HEK293 (cell line): ENCODE measurements around the gene NUAK1.

Experiments
- HOXA7 ChIP-seq: sonication (generic); formaldehyde crosslinking; IDR thresholded peaks from 2 replicates; pipeline ENCODE4 v1.8.1; 2022; ENCODE audit warnings: missing genetic modification reagents, borderline replicate concordance
- IKZF3 ChIP-seq: fragments of 450-650 bp; IDR thresholded peaks from 2 replicates; pipeline ENCODE4 v1.5.0; 2018; ENCODE audit warnings: missing biosample characterization, mild to moderate bottlenecking, missing genetic modification characterization, moderate library complexity
- SETDB1 ChIP-seq: IDR thresholded peaks from one replicate; pipeline ENCODE4 v1.6.1; 2017; ENCODE audit warnings: mild to moderate bottlenecking, low read length, moderate library complexity, mixed read lengths; ENCODE audit not compliant: insufficient read length
- SP2 ChIP-seq: fragments of 450-650 bp; formaldehyde crosslinking; IDR thresholded peaks from 2 replicates; pipeline ENCODE4 v1.5.1; 2016; ENCODE audit warnings: missing biosample characterization, missing genetic modification characterization
- YY1 ChIP-seq: fragments of 450-650 bp; formaldehyde crosslinking; IDR thresholded peaks from 2 replicates; pipeline ENCODE4 v1.5.1; 2018; ENCODE audit warnings: missing biosample characterization, missing genetic modification characterization
- ZNF140 ChIP-seq: fragments of 450-650 bp; formaldehyde crosslinking; IDR thresholded peaks from 2 replicates; pipeline ENCODE4 v1.5.1; 2016; ENCODE audit warnings: missing biosample characterization, missing genetic modification characterization
- ZNF24 ChIP-seq: fragments of 450-650 bp; formaldehyde crosslinking; IDR thresholded peaks from 2 replicates; pipeline ENCODE4 v1.5.1; 2016; ENCODE audit warnings: missing biosample characterization, missing genetic modification characterization
- ZNF416 ChIP-seq: fragments of 450-650 bp; formaldehyde crosslinking; IDR thresholded peaks from 2 replicates; pipeline ENCODE4 v1.5.1; 2016; ENCODE audit warnings: missing biosample characterization, missing genetic modification characterization
- ZNF791 ChIP-seq: fragments of 450-650 bp; formaldehyde crosslinking; IDR thresholded peaks from 2 replicates; pipeline ENCODE4 v1.5.1; 2016; ENCODE audit warnings: missing biosample characterization, missing genetic modification characterization
- ZNF830 ChIP-seq: fragments of 450-650 bp; IDR thresholded peaks from 2 replicates; pipeline ENCODE4 v1.5.0; 2018; ENCODE audit warnings: missing biosample characterization, missing genetic modification characterization, low read depth, mild to moderate bottlenecking, moderate library complexity
- TF ChIP-seq, protein P1 (sequence below): fragments of 450-650 bp; formaldehyde crosslinking; IDR thresholded peaks from 2 replicates; pipeline ENCODE4 v1.5.1; 2016; ENCODE audit warnings: missing biosample characterization, missing genetic modification characterization
- TF ChIP-seq, protein P2 (sequence below): fragments of 450-650 bp; formaldehyde crosslinking; IDR thresholded peaks from 2 replicates; pipeline ENCODE4 v1.5.1; 2016; ENCODE audit warnings: missing biosample characterization, missing genetic modification characterization
- TF ChIP-seq, protein P3 (sequence below): fragments of 450-650 bp; formaldehyde crosslinking; conservative IDR thresholded peaks from 2 replicates; pipeline ENCODE4 v1.5.1; 2016; ENCODE audit warnings: low read depth, missing biosample characterization, missing genetic modification characterization

DNA sequence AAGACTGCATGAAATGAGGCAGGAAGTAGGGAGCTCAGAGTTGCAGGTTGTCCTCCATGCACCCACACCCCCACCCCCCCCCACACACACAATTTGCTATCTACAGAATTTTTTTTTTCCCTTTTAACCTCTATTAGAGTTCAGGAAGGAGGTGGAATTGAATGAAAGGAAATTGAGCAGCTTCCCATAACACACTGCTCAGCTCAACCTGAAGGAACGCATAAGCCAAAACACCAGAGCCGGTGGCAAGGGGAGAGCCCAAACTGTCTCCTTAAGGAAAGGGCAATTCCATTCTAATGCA lies 74.1 kb downstream of the NUAK1 start:
- TF ChIP-seq, protein P1, sequence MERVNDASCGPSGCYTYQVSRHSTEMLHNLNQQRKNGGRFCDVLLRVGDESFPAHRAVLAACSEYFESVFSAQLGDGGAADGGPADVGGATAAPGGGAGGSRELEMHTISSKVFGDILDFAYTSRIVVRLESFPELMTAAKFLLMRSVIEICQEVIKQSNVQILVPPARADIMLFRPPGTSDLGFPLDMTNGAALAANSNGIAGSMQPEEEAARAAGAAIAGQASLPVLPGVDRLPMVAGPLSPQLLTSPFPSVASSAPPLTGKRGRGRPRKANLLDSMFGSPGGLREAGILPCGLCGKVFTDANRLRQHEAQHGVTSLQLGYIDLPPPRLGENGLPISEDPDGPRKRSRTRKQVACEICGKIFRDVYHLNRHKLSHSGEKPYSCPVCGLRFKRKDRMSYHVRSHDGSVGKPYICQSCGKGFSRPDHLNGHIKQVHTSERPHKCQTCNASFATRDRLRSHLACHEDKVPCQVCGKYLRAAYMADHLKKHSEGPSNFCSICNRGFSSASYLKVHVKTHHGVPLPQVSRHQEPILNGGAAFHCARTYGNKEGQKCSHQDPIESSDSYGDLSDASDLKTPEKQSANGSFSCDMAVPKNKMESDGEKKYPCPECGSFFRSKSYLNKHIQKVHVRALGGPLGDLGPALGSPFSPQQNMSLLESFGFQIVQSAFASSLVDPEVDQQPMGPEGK (tag by site-specific recombination): no peak
- TF ChIP-seq ZNF791 (tag by site-specific recombination) (no peak), SETDB1 (no peak), IKZF3 (tag by site-specific recombination) (no peak), SP2 (tag by site-specific recombination) (no peak), YY1 (tag by site-specific recombination) (no peak), ZNF416 (no peak), ZNF140 (tag by site-specific recombination) (no peak), ZNF24 (tag by site-specific recombination) (no peak), HOXA7 (no peak), ZNF830 (no peak)
- TF ChIP-seq, protein P2, sequence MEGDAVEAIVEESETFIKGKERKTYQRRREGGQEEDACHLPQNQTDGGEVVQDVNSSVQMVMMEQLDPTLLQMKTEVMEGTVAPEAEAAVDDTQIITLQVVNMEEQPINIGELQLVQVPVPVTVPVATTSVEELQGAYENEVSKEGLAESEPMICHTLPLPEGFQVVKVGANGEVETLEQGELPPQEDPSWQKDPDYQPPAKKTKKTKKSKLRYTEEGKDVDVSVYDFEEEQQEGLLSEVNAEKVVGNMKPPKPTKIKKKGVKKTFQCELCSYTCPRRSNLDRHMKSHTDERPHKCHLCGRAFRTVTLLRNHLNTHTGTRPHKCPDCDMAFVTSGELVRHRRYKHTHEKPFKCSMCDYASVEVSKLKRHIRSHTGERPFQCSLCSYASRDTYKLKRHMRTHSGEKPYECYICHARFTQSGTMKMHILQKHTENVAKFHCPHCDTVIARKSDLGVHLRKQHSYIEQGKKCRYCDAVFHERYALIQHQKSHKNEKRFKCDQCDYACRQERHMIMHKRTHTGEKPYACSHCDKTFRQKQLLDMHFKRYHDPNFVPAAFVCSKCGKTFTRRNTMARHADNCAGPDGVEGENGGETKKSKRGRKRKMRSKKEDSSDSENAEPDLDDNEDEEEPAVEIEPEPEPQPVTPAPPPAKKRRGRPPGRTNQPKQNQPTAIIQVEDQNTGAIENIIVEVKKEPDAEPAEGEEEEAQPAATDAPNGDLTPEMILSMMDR (tag by site-specific recombination): no peak
- TF ChIP-seq, protein P3, sequence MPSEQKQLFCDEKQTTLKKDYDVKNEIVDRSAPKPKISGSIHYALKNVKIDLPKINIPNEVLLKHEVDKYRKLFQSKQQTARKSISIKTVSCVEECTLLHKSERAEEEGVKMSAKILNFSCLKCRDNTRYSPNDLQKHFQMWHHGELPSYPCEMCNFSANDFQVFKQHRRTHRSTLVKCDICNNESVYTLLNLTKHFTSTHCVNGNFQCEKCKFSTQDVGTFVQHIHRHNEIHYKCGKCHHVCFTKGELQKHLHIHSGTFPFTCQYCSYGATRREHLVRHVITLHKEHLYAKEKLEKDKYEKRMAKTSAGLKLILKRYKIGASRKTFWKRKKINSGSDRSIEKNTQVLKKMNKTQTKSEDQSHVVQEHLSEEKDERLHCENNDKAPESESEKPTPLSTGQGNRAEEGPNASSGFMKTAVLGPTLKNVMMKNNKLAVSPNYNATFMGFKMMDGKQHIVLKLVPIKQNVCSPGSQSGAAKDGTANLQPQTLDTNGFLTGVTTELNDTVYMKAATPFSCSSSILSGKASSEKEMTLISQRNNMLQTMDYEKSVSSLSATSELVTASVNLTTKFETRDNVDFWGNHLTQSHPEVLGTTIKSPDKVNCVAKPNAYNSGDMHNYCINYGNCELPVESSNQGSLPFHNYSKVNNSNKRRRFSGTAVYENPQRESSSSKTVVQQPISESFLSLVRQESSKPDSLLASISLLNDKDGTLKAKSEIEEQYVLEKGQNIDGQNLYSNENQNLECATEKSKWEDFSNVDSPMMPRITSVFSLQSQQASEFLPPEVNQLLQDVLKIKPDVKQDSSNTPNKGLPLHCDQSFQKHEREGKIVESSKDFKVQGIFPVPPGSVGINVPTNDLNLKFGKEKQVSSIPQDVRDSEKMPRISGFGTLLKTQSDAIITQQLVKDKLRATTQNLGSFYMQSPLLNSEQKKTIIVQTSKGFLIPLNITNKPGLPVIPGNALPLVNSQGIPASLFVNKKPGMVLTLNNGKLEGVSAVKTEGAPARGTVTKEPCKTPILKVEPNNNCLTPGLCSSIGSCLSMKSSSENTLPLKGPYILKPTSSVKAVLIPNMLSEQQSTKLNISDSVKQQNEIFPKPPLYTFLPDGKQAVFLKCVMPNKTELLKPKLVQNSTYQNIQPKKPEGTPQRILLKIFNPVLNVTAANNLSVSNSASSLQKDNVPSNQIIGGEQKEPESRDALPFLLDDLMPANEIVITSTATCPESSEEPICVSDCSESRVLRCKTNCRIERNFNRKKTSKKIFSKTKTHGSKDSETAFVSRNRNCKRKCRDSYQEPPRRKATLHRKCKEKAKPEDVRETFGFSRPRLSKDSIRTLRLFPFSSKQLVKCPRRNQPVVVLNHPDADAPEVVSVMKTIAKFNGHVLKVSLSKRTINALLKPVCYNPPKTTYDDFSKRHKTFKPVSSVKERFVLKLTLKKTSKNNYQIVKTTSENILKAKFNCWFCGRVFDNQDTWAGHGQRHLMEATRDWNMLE: no peak
